ENCODE measurements around the gene PTPRK. TPM values are rescaled to one million over a fixed set of nuclear protein-coding genes. Genes with fewer than 3 reads are reported as not detected.

PTPRK gene
- total and polyA plus RNA-seq, 2 donors (not counting 1 experiment from before 2014, with no cell fraction given): 16.2 to 18.7 TPM

- H3K27me3 Mint-ChIP-seq: no peaks in the 10 kb centered on the region
- POLR2A ChIA-PET: no interaction called here
- H3K27ac ChIP-seq (ENCODE audit: low read length in 2 of 2): no peak overlapping the region
- no peak overlapping the region for H3K27ac Mint-ChIP-seq
- DNase-seq (no peak), ATAC-seq (ENCODE audit: low read depth) (no peak)
- no peaks in the 10 kb centered on the region for H3K9me3 ChIP-seq (ENCODE audit: control extremely low read depth in 1 of 3, control insufficient read depth in 2 of 3, insufficient read depth in 1 of 3, low read length in 2 of 3)
- H2AFZ ChIP-seq (ENCODE audit: insufficient read depth, low read depth, low read length, poor library complexity, severe bottlenecking): no peak overlapping the region
- H3K9ac ChIP-seq (ENCODE audit: low read length): no peak overlapping the region
- TF ChIP-seq EZH2 (IDR thresholded peaks at IDR 0.05; ENCODE audit: borderline replicate concordance, insufficient read depth, low read depth, low read length, poor library complexity, severe bottlenecking): no peak
- TF ChIP-seq CTCF (IDR thresholded peaks at IDR 0.05): no peak
- WGBS (ENCODE audit: insufficient coverage): no CpG with 5 or more reads among the region's 1 CpG
- no peaks in the 10 kb centered on the region for H3K9me3 Mint-ChIP-seq (ENCODE audit: insufficient read depth)
- no peak overlapping the region for H3K4me3 Mint-ChIP-seq
- CTCF ChIA-PET: no interaction called here
- no peaks in the 10 kb centered on the region for H4K20me1 ChIP-seq (ENCODE audit: control insufficient read depth, insufficient read depth, low read length, poor library complexity, severe bottlenecking)
- no peaks in the 10 kb centered on the region for H3K27me3 ChIP-seq (replicated peaks in 1 of 4; ENCODE audit: control extremely low read depth in 1 of 4, control insufficient read depth in 3 of 4, insufficient read depth in 4 of 4, low read length in 3 of 4)
- H3K4me3 ChIP-seq (ENCODE audit: control extremely low read depth in 1 of 5, extremely low read depth in 1 of 5, insufficient read depth in 1 of 5, low read depth in 2 of 5, low read length in 4 of 5): no peak overlapping the region
- H3K4me1 ChIP-seq (ENCODE audit: control insufficient read depth in 2 of 2, insufficient read depth in 2 of 2, low read length in 2 of 2): no peaks in the 10 kb centered on the region
- no peak overlapping the region for H3K4me2 ChIP-seq (replicated peaks; ENCODE audit: low read depth, low read length, poor library complexity, severe bottlenecking)
- peaks cover 1% of the 10 kb centered on the region for H3K4me1 Mint-ChIP-seq
- no peaks in the 10 kb centered on the region for H3K79me2 ChIP-seq (ENCODE audit: control insufficient read depth, insufficient read depth, low read length)
- intact Hi-C loops (cut with micrococcal nuclease): no loop called here
- no peaks in the 10 kb centered on the region for H3K36me3 ChIP-seq (replicated peaks in 1 of 2; ENCODE audit: control extremely low read depth in 1 of 2, control insufficient read depth in 1 of 2, extremely low read depth in 1 of 2, insufficient read depth in 2 of 2, low read length in 1 of 2)
Measured at GRCh38 chr6:128474933-128475332, 45.5 kb downstream of the PTPRK start.

- ATAC-seq (ENCODE audit: low read depth) (no peak), DNase-seq (no peak)
- ChIA-PET POLR2A (no interaction called here), CTCF (no interaction called here)
- Histone ChIP-seq H3K27me3 (replicated peaks in 1 of 4; ENCODE audit: control extremely low read depth in 1 of 4, control insufficient read depth in 3 of 4, insufficient read depth in 4 of 4, low read length in 3 of 4) (no peaks in the 10 kb centered on the region), H3K27ac (ENCODE audit: low read length in 2 of 2) (no peak overlapping the region), H3K36me3 (replicated peaks in 1 of 2; ENCODE audit: control extremely low read depth in 1 of 2, control insufficient read depth in 1 of 2, extremely low read depth in 1 of 2, insufficient read depth in 2 of 2, low read length in 1 of 2) (no peaks in the 10 kb centered on the region), H2AFZ (ENCODE audit: insufficient read depth, low read depth, low read length, poor library complexity, severe bottlenecking) (no peak overlapping the region), H3K9me3 (ENCODE audit: control extremely low read depth in 1 of 3, control insufficient read depth in 2 of 3, insufficient read depth in 1 of 3, low read length in 2 of 3) (no peaks in the 10 kb centered on the region), H3K4me2 (replicated peaks; ENCODE audit: low read depth, low read length, poor library complexity, severe bottlenecking) (no peak overlapping the region), H4K20me1 (ENCODE audit: control insufficient read depth, insufficient read depth, low read length, poor library complexity, severe bottlenecking) (no peaks in the 10 kb centered on the region), H3K79me2 (ENCODE audit: control insufficient read depth, insufficient read depth, low read length) (no peaks in the 10 kb centered on the region), H3K9ac (ENCODE audit: low read length) (no peak overlapping the region), H3K4me1 (ENCODE audit: control insufficient read depth in 2 of 2, insufficient read depth in 2 of 2, low read length in 2 of 2) (no peaks in the 10 kb centered on the region), H3K4me3 (ENCODE audit: control extremely low read depth in 1 of 5, extremely low read depth in 1 of 5, insufficient read depth in 1 of 5, low read depth in 2 of 5, low read length in 4 of 5) (no peak overlapping the region)
- no peaks in the 10 kb centered on the region for H3K27me3 Mint-ChIP-seq
- TF ChIP-seq EZH2 (IDR thresholded peaks at IDR 0.05; ENCODE audit: borderline replicate concordance, insufficient read depth, low read depth, low read length, poor library complexity, severe bottlenecking) (no peak), CTCF (IDR thresholded peaks at IDR 0.05) (no peak)
- peaks cover 1% of the 10 kb centered on the region for H3K4me1 Mint-ChIP-seq
- no peaks in the 10 kb centered on the region for H3K9me3 Mint-ChIP-seq (ENCODE audit: insufficient read depth)
- H3K4me3 Mint-ChIP-seq: no peak overlapping the region
- H3K27ac Mint-ChIP-seq: no peak overlapping the region
- intact Hi-C loops (cut with micrococcal nuclease): no loop called here
- WGBS (ENCODE audit: insufficient coverage): no CpG with 5 or more reads among the region's 1 CpG
Measured at GRCh38 chr6:128474481-128474880, 45.9 kb downstream of the PTPRK start.
